Lower leg skin (tissue), 3 donors: ENCODE measurements around the gene HS6ST2.

Experiments used
- CTCF ChIP-seq, 3 donors: fragments of 450-650 bp; IDR thresholded peaks; one replicate each; pipeline ENCODE4 v1.5.1; 2016; ENCODE audit warnings: antibody characterized with exemption in 3 of 3, mild to moderate bottlenecking in 3 of 3, moderate library complexity in 2 of 3
- POLR2A ChIP-seq, 2 donors: fragments of 450-650 bp; IDR thresholded peaks; one replicate each; pipeline ENCODE4 v1.6.1; 2016 to 2017; ENCODE audit warnings: antibody characterized with exemption in 2 of 2, mild to moderate bottlenecking in 1 of 2, moderate library complexity in 1 of 2

- TF ChIP-seq CTCF (IDR thresholded peaks at IDR 0.05) (no peak), POLR2A (IDR thresholded peaks at IDR 0.05) (no peak)
Measured at GRCh38 chrX:132738951-132739350, 219.5 kb downstream of the HS6ST2 start.
